RCC 7860 (cell line): Measurements from ENCODE around the gene PRPS2.

Source experiments
- DNase-seq: peaks from one replicate; pipeline ENCODE4 v3.0.0-alpha.2; 2015; ENCODE audit warnings: low spot score
- FAIRE-seq: peaks from 2 replicates; lab custom pipeline; 2012; peaks lifted over from hg19 to GRCh38; lab: Jason Lieb, UNC

PRPS2 gene

DNA sequence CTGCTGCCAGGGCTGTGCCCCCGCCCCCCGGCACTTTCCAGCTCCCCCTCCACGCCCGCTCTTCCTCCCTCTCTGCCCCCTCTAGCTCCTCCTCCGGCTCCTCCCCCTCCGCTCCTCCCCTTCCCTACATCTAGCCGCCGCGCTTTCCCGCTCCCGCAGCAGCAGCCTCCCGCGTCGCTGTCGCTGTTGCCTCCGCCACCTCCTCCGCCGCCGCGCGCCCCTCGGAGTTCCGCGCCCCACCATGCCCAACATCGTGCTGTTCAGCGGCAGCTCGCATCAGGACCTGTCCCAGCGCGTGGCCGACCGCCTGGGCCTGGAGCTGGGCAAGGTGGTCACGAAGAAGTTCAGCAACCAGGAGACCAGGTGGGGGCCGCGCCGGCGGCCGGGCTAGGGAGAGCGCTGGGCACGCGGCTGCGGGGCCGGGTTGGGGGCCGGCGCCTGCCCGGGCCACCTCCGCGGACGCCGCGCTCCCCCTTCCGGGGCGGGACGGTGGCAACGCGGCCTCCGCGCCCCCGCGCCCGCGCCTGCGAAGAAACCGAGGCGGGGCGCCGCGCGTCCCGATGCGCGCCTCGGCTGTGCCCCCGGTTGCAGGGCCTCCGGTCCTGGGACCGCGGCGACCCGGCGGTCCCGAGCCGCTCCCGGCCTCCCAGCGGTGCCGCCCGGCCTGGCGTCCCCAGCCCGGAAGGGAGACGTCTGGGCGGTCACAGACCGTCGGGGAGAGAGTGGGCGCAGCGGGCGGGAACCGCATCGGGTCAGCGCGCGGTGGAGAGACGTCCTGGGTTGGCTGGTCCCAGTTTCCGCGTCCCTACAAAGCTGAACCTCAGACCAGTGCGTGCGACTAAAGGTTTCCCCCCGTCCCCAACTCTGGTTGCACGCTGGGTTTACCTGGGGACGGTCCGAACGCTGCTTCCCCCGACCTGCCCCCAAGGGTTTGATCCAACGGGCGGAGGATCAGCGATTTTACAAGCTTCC, at the start of gene PRPS2:
PRPS2 (plus strand) TSS at position 156 of the 972 bp plus-strand sequence; CDS start at position 242, 86 bp downstream.
- DNase-seq (peak; percentile 31), FAIRE-seq (no peak)

DNA sequence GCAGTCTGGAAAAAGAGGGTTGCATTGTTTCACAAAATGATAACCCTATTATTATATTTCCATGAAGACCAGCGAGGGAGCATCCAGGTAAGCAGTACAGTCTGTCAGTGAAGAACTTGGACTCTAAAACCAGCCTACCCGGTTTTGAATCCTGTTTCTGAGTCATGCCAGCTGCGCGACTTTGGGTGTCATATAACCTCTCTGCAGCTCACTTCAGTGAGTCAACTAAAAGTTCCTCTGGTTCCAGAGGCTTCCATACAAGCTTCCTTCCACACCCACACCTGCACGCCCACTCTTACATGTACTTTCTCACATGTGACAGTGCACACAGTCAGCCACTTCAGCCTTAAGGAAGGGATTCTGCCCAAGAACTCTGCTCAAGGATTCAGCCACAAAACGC, 49.8 kb upstream of the PRPS2 start:
- no peak for DNase-seq
- no peak for FAIRE-seq

DNA sequence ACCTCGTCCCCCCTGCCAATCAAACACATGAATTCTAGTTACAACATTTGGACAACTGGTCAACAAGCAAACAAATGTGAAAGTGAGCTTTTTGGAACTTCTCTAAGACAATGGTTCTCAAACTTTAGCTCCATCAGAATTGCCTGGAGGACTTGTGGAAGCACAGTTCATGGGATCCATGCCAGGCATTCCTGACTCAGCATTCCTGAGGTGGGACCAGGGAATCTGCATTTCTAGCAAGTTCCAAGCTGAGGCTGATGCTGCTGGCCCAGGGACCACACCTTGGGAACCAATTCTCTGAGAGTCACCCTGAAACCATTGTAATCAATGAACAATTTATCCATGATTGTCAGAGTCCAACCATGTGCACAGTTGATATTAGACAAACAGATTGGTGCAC, 43.8 kb upstream of the PRPS2 start:
- DNase-seq, result no peak
- FAIRE-seq, result no peak

DNA sequence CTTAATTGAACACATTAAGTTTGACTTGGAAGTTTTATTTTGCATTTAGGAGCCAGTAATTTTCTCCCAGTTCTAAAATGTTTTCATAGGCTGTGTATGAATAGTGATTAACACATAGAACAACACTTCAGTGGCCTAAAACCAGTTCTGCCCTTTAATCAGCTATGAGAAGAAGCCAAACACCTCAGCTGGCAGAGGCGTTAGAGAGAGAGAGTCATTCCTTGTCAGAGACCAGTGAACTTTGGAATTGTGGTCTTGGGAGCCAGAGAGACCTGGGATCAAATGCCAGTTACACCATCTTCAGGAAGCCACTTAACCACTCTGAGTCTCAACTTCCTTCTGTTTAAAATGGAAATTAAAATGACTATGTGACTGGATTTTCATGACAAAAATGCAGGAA, 39.3 kb upstream of the PRPS2 start:
- FAIRE-seq, result no peak

DNA sequence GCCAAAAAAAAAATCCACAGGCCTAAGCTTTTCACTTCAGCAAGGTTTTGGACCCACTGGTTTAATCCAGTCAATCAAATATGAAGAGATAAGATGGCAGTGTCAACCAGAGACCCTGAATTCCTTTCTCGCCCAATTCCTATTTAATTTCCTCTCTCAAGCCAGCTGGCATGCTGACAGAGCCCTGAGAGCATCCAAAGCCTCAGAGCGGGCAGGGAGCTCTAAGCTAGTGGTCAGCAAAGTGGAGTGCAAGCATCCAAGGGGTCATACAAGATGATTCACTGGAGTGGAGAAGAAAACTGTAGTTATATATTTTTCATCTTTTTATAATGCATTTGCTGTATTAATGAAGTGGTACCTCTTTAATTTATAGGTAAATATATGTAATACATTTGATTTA, 37.8 kb upstream of the PRPS2 start:
- no peak for FAIRE-seq

More for the DNA sequence above, 39.3 kb upstream of the PRPS2 start:
- DNase-seq, result no peak

DNA sequence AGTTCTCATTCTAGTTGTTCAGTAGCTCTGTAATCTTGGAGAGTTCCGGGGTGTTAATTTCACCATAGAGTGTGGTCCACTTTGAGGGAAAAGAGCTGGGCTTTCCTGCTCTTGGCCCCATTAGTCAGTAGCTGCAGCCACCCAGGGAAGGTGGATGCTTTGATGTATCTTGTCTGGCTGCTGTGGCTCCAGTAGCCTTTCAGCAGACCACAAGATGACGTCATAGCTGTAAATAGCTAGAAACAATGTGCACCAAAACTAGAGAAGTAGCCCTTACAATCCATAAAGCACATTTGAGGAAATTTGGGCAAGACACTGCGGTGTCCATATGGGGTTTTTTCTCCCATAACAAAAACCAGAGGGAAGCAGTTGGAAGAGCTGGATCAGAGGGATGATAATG, 32.9 kb upstream of the PRPS2 start:
- FAIRE-seq, result no peak
- no peak for DNase-seq

More for the DNA sequence above, 37.8 kb upstream of the PRPS2 start:
- DNase-seq, result no peak

DNA sequence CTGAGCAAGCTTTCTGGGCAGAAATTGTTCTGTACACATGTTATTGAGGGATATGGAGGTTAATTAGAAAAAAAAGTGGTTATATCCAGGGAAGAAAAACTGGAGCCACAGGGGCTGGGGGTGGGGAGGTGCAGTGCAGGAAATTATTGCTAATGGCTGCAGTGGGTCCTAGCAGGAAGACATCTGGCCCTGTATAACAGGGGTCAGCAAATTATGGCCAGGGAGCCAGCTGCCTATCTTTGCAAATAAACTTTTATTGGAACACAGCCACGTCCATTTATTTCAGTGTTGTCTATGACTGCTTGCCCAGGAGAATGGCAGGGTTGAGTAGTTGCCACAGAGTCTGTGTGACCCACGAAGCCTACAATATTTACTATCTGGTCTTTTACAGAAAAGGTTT, 23.4 kb upstream of the PRPS2 start:
- no peak for FAIRE-seq
- DNase-seq, result no peak

DNA sequence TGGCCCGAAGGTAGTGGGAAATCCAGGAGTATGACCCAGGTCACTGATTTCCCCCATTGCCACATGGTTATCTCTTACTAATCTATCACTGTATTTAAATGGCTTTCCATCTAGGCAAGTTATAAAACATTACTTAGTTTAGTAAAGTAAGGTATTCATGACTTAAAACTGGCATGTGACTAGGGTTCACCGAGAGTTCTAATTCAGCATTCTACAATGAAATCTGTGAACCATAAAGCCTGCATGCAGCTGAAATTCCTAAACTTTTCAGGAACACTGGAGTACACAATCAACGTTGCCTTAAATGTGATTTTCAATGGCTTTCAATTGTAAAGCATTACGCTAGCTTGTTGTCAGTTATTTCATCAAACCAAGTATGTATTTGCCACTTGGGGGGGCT, 22.7 kb upstream of the PRPS2 start:
- no peak for DNase-seq
- no peak for FAIRE-seq

DNA sequence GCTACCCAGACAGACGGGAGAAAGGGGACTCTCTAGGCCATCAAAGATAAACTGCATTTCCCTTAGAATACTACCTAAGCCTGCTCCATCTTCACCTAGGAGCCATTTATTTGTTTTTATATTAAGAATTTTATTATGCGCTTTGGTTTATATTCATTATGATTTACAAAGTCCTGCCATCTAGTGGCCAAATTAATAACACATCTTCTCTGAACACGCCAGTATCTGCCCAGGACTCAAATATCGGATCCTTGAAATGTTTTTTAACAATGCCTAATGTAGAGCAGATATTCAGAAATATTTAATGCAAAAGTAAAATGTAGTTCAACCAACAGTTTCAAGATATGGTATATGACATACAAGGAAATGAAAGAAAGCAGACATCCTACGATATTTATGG, 20.8 kb upstream of the PRPS2 start:
- DNase-seq (no peak), FAIRE-seq (peak; percentile 83)

DNA sequence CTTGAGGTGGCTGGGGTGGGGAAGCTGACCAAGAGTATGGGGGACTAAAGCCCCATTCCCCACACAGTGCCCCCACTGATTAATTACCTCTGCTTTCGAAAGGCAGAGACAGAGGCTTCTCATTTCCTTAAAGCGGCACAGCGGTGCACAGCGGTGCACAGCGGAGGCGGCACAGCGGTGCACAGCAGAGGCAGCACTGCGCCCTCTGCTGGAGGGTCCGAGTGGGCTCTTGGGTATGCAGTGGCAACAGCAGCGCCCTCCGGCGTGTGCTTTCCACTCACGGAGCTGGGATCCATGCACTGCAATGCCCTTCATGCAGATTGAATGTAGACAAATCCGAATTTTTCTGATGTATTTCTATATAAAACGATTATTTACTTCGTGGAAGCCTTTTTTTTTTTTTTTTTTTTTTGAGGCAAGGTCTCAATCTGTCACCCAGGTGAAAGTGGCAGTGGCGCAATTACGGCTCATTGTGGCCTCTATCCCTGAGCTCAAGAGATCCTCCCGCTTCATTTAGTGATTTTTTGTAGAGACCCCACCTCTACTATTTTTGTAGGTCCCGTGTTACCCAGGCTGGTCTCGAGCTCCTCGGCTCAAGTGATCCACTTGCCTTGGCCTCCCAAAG, 19.7 kb upstream of the PRPS2 start:
- DNase-seq (no peak), FAIRE-seq (no peak)

DNA sequence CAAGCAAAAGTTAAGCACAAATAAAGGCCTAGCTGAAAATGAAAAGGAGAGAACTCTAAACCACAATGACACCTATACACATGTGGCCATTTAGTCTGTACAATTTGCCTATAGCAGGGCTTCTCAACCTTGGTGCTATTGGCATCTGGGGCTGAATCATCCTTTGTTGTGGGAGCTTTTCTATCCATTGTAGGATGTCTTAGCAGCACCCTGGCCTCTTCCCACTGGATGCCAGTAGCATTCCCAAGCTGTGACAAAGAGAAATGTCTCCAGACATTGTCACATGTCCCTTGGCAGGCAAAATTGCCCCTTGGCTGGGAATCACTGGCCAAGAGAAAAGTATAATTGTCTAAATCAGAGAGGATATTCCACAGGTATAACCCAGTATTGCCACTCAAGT, 13.5 kb upstream of the PRPS2 start:
- DNase-seq (peak; percentile 76), FAIRE-seq (peak; percentile 86)

DNA sequence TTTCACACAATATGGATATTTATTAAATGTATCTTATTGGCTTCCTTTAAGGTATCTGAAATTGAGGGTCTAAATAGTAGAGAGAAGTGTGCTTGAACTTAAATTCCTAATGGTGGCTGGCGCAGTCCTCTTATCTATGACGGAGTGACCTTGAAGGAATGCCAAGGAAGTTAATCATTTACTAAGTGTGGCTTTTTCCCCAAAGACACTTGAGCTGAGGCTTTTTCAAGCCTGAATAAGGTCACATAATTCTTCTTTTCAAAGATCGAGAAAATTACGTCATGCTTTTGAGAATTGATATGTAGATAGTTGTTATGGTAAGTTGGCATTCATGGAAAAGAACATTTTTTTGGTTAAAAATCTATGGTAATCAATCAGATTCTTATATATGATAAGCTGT, 11.7 kb upstream of the PRPS2 start:
- FAIRE-seq, result peak; percentile 96
- peak; percentile 78 for DNase-seq

DNA sequence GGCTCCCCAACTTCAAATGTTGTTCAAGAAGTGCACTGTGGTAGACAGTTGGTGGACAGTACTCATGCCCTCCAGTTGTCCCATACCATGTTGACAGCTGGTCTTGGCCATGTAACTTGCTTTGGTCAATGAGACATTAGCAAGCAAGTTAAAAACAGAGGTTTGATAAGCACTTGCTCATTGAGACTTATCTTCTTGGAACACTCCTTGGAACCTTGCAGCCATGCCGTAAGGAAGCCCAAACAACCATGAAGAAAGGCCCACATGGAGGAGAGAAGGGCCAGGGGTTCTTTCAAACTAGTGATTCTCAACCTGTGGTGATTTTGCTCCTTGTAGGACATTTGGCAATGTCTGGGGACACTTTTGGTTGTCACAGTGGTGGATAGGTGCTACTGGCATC, 2.6 kb upstream of the PRPS2 start:
- FAIRE-seq, result no peak

DNA sequence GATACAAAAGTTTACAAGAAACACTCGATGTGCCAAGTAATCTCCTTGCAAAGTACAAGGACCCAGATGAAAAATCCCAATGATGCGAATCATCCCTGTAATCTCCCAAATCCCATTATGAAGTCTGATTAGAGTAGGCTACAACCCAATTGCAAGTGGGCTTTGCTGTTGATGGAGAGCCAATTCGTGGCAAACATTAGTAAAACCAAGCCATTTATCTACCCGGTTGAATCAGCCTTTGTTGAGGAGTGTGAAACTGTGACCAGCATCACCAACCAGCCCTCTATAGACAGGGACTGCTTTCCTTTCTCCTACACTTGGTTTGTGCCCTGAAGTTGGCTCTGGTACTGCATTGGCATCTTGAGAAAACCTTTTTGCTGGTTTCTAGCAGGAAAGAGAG, 1.2 kb upstream of the PRPS2 start:
- DNase-seq (no peak), FAIRE-seq (no peak)

More for the DNA sequence above, 2.6 kb upstream of the PRPS2 start:
- no peak for DNase-seq

DNA sequence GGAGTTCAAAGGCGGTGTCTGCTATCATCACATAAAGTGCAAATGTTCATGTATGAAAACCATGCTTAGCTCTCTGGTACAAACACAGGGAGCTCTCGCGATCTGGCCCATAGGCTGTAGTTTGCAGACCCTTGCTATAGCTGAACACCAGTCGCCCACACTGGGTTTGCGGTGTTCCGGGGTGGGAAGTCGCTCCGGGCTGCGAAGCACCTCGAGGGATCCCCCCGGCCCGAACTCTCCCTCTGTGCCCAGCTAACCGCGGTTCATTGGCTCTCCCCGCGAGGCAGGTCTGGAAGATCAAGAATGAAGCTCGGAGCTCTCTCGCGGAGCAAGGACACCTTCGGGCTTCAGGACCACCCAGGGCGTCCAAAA, 341 bp upstream of the PRPS2 start:
- FAIRE-seq, result no peak
- no peak for DNase-seq

DNA sequence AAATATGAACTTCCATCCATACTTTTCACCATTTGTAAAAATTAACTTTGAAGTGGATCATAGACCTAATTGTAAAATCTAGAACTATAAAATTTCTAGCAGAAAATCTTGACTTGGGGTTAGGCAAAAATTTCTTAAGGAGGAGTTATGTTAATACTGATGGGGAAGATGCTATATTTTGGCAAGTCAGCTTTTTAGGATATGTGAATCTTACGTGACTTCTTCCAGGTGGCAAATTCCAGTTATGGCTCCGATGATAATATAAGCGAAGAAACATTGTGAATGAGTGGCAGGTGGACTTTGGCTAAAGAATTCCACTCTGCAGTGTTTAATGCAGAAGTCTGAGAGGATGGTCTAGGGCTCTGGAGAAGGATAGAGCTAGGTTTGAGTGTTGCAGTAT, 1.5 kb downstream of the PRPS2 start:
- no peak for FAIRE-seq
- no peak for DNase-seq

DNA sequence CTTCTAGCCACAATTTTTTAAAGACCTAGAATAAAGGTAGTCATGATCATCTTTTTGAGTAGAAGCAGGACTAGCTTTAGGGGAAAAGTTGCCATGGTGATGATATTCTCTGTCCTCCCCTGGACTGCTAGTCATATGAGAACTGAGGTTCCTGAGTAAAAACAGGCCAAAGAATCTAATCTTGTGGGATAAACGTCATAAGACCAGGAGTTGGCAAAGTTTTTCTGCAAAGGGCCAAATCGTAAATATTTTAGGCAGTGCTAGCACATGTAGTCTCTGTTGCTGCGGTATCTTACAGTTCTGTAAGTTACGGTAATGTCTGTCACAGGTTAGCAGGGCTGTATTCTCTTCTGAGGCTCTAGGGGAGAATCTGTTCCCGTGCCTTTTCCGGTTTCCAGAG, 3.4 kb downstream of the PRPS2 start:
- FAIRE-seq (no peak), DNase-seq (no peak)

DNA sequence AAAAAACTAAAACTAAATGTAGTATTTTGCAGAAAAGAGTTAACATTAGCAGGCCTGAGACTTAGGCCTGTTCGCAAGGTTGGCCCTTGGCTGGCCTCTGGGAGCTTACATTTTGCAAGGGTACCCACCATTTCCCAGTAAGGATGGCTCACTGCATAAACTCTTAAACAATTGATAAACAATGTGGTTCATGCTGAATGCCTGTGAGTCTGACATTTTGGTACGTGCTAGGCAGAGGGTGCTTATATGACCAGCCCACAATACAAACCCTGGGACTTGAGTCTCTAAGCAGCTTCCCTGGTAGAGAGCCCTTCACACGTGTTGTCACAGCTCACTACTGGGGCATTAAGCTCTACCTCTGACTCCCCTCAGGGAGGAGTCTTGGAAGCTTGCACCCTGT, 7.4 kb downstream of the PRPS2 start:
- DNase-seq (no peak), FAIRE-seq (no peak)

DNA sequence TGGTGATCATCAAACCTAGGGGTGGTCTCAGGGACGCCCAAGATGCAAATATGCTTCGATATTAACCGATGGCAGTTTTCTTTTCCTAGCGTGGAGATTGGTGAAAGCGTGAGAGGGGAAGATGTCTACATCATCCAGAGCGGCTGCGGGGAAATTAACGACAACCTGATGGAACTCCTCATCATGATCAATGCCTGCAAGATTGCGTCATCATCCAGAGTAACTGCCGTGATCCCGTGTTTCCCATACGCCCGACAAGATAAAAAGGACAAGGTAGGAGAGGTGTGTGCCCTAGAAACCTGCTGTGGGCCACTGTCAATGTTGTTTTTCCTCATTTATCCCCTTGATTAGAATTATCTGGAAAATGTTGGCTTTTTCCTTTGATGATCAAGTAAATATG, 7.9 kb downstream of the PRPS2 start:
- FAIRE-seq (no peak), DNase-seq (no peak)

DNA sequence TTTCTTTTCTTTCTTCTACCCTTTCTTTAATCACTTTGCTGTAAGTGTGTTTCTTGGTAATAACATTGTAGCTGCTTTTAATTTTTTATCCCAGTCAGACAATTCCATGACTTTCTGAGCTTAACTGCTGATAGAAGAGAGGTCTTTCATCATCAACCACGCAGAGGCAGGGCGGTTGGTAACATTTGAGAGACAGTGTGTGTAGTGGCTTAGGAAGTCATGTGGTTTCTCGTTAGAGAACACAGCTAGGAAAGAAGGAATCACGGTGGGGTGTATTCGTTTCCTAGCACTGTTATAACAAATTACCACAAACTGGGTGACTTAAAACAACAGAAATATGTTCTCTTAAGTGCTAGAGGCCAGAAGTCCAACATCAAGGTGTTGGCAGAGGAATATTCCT, 11.5 kb downstream of the PRPS2 start:
- DNase-seq (no peak), FAIRE-seq (no peak)

DNA sequence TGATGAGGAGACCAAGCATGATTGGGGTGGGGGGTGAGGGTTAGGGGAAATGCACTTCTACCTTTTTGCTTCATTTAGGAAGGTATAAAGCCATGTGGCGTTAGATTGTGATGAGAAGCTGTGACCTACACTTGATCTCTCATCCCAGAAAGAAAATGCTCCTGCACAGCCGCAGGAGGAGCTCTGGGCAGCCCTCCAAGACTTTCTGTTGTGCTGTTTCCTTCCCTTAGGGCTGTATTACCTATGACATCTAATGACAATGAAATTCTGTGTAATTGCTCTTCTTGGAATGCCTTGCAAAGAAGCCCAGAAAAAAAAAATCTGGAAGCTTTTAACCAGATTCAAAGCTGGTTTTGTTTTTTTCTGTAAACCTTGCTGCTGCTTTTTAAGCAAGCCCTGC, 13.4 kb downstream of the PRPS2 start:
- FAIRE-seq (no peak), DNase-seq (no peak)

DNA sequence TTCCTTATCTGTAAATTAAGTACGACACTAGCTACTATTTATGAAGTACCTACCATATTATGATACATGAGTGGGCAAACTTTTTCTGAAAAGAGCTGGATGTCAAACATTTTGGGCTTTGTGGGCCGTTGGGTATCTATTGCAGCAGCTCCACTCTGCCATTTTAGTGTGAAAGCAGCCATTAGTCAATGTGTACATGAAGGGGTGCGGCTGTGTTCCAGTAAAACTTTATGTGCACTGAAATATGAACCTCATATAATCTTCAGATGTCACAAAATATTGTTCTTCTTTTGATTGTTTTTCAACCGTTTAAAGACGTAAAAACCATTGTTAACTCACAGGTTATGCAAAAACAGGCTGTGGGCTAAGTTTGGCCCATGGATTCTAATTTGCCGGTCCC, 14.1 kb downstream of the PRPS2 start:
- DNase-seq (no peak), FAIRE-seq (no peak)
